CD4-positive, alpha-beta T cell treated with Interleukin-12 subunit alpha and Interleukin-12 subunit beta, for 1 hour (primary cell): ENCODE results near the gene PPM1F.
"Not testable (repeated sequence)": the region's sequence is repeated elsewhere in the genome, so short reads cannot be mapped to it uniquely, and the experiment has no call there.

Experiments used
- DNase-seq: peaks from one replicate; pipeline ENCODE4 v3.0.0-alpha.2; 2020

Gene PPM1F

GRCh38 chr22:21918466-21919185 is 34.0 kb downstream of the PPM1F start:
- no peak for DNase-seq

GRCh38 chr22:21917959-21918261 is 34.7 kb downstream of the PPM1F start:
- DNase-seq = no peak

GRCh38 chr22:21917181-21917958 is 35.3 kb downstream of the PPM1F start:
- DNase-seq = no peak

- no peak for DNase-seq
These were observed 36.2 kb downstream of the PPM1F start for GRCh38 chr22:21916309-21916918.

GRCh38 chr22:21915624-21916308 is 36.9 kb downstream of the PPM1F start:
- no peak for DNase-seq

GRCh38 chr22:21914033-21914642 is 38.5 kb downstream of the PPM1F start:
- not testable (repeated sequence) for DNase-seq

- not testable (repeated sequence) for DNase-seq
These were observed 42.3 kb downstream of the PPM1F start for GRCh38 chr22:21910367-21910766.

- no peak for DNase-seq
These were observed 42.8 kb downstream of the PPM1F start for GRCh38 chr22:21909871-21910270.

- DNase-seq = no peak
These were observed 44.8 kb downstream of the PPM1F start for GRCh38 chr22:21907638-21908522.

GRCh38 chr22:21905234-21905633 is 47.4 kb downstream of the PPM1F start:
- not testable (repeated sequence) for DNase-seq

GRCh38 chr22:21904250-21904789 is 48.3 kb downstream of the PPM1F start:
- no peak for DNase-seq

GRCh38 chr22:21903283-21903682 is 49.4 kb downstream of the PPM1F start:
- DNase-seq = no peak

- no peak for DNase-seq
These were observed 50.2 kb downstream of the PPM1F start for GRCh38 chr22:21902296-21903087.

GRCh38 chr22:21898354-21898896 is 54.2 kb downstream of the PPM1F start:
- DNase-seq = no peak

GRCh38 chr22:21896951-21897513 is 55.6 kb downstream of the PPM1F start:
- DNase-seq = no peak

- DNase-seq = not testable (repeated sequence)
These were observed 56.4 kb downstream of the PPM1F start for GRCh38 chr22:21896275-21896674.

- DNase-seq = no peak
These were observed 57.8 kb downstream of the PPM1F start for GRCh38 chr22:21894799-21895198.

- no peak for DNase-seq
These were observed 63.2 kb downstream of the PPM1F start for GRCh38 chr22:21889251-21889990.

- DNase-seq = no peak
These were observed 64.8 kb downstream of the PPM1F start for GRCh38 chr22:21887841-21888240.
